Renal pelvis (tissue), 4 donors: ENCODE results near the gene RALBP1. TPM values are rescaled to one million over a fixed set of nuclear protein-coding genes. Genes with fewer than 3 reads are reported as not detected.
"Not testable (repeated sequence)": the region's sequence is repeated elsewhere in the genome, so short reads cannot be mapped to it uniquely, and the experiment has no call there.

ENCODE experiments used
- DNase-seq: peaks from one replicate; pipeline ENCODE4 v3.0.0-alpha.2; 2013
- polyA plus RNA-seq, 3 donors: library from polyadenylated mRNA; unstranded; fragments of 120-200 nt; gene quantifications; one replicate each; pipeline ENCODE4 v1.2.1, GENCODE V29; 2013; ENCODE audit not compliant: insufficient read length in 3 of 3

Gene RALBP1
- polyA plus RNA-seq, 3 donors, result 73.8 to 76.6 (median 73.9) TPM

DNA sequence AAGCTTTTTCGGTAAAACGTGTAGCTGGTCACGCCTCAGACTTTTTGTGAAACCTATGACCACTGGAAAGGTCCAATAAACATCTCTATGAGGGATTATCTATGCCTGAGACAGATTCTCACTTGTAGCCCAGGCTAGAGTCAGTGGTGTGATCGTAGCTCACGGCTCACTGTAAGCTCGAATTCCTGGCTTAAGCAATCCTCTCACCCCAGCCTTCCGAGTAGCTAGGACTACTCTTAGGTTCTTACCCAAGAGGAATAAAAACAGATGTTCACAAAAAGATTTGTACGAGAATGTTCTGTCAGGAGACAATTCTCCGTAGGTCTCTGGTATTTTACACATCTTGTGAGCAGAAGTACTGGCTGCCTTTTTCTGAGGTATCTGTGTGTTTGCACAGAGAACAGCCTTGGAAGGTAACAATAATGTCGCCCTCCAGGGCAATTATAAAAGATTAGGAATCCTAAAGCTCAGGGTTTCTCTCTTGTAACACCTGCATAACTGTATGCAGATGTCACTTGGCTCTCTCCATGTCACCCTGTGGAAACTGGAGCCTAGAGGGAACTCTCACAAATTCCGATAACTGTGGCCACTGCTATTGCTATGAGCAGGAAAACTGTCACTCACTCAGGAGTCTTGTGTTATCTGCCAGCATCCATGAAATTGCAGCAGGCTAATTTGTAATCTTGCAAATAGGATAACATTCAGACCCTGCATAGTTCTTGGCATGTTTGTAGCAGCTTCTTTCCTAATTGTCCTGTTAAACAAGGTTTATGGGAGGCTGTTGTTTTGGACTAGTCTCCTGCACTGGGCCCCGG lies 25.5 kb upstream of the RALBP1 start:
- DNase-seq, result no peak

DNA sequence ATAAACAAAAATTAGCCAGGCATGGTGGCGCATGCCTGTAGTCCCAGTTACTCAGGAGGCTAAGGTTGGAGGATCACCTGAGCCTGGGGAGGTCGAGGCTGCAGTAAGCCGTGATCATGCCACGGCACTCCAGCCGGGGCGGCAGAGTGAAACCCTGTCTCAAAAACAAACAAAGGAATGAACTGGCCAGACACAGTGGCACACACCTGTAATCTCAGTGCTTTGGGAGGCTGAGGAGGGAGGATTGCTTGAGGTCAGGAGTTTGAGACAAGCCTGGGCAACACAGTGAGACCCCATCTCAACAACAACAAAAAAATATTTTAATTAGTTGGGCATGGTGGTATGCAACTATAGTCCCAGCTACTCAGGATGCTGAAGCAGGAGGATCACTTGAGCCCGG lies 24.4 kb upstream of the RALBP1 start:
- DNase-seq, result not testable (repeated sequence)

DNA sequence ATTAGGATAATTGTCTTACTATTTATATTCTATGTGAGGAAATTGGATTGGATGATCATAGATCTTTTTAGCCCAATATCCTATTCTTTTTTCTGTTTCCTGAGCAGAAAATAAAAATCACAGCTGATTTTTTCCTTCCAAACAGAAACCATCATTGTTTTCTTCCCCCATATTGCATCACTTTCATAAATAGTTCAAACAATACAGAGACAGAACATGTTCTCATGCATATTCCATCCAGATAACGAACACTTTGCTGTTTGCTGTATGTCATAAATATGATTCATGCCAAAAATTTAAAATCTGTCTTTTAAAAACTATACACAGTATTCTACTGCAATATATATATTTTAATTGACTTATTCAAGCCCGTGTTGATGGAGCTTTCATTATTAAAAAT lies 22.0 kb upstream of the RALBP1 start:
- no peak for DNase-seq

DNA sequence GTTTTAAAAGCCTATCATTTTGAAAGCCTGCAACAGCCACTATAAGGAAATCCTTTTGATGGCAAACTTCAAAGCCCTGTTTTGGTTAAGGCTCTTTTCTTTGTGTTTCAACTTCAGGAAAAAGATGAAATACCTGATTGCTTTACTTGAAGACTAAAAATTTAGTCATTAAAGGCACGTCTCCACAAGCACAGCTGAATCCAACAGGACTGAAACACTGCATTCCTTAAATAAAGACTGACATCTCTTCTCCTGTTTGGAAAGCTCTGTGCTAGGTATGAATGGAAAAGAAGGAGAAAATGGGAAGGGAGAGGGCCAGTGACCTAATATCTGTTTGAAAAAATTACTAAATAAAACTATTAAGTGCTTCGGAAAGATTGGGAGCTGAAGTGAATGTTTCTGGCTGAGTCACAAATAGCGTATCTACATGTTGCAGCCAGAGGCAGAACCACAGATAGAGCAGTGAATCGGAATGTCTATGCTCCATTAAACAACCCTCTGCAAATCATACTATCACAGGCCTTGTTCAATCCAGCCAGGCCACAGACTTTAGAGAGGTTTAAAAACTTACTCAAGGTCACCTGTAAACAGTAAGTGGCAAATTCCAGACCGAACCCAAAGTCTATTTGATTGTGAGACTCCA lies 21.1 kb upstream of the RALBP1 start:
- DNase-seq, result no peak

DNA sequence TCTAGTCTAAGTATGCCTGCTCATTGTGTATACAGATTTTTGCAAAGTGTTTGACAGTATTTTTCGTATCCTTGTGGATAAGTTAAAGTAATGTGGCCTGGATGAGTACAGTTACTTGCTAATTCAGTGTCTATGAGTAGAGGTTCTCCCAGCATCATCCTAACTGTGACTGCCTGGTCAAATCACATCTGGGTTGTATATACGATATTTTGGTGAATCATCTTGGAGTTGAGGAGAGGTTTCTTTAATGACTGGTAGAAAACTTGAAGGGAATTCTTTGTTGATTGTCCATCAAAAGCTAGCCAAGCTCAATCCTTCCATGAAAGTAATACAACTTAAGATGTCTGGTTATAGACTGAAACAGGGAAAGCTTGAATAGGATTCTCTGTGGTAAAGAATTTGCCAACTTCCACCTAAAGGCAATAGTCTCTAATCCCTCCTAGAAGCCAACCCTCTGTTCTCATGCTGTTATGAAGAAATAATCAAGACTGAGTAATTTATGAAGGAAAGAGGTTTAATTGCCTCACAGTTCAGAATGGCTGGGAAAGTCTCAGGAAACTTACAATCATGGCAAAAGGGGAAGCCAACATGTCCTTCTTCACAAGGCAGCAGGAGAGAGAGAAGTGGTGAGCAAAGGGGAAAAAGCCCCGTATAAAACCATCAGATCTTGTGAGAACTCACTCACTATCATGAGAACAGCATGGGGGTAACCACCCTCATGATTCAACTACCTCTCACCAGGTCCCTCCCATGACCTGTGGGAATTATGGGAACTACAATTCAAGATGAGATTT lies 19.4 kb upstream of the RALBP1 start:
- no peak for DNase-seq

DNA sequence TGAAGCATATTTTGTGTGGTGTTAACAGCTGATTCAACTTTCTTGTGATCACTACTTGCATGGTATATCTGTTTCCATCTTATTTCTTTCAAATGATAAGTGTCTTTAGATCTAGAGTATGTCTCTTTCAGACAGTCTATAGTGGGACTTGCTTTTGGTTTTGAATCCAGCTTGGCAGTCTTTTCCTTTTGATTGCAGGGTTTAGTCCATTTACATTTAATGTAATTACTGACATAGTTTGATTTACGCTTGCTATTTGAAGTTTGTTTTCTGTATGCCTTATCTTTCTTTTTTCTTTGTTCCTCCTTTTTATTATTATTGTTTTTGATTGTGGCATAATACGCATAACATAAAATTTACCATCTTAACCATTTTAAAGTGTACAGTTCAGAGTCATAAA lies 9.2 kb upstream of the RALBP1 start:
- DNase-seq, result no peak

GRCh38 chr18:9466846-9467245 lies 8.5 kb upstream of the RALBP1 start:
- DNase-seq, result no peak

DNA sequence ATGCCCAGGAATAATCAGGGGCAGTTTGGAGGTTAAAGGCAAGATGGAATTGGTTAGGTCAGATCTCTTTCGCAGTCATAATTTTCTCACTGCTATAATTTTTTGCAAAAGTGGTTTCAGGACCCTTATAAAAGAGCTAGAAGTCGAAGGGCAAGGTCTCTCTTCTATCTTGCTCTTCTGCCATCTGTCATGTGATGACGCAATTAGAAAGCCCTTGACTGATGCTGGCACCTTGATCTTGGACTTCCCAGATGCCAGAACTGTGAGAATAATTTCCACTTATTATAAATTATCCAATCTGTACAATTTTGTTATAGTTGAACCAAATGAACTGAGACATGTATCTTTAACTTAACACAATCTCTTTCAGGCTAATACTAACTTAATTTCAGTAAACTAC lies 6.3 kb upstream of the RALBP1 start:
- no peak for DNase-seq

DNA sequence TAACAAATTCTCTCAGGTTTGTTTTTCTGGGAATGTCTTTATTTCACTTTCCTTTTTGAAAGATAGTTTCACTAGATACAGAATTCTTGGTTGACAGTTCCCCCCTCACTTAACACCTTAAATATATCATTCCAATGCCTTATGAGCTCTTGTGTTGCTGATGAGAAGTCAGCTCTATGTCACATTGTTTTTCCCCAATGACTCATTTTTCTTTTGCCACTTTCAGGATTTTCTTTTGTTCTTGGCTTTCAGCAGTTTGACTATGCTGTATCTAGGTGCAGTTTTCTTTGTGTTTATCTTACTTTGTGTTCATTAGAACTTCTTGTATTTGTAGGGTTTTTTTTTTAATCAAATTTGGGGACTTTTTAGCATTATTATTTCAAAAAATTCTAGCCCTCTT lies 5.6 kb upstream of the RALBP1 start:
- no peak for DNase-seq

DNA sequence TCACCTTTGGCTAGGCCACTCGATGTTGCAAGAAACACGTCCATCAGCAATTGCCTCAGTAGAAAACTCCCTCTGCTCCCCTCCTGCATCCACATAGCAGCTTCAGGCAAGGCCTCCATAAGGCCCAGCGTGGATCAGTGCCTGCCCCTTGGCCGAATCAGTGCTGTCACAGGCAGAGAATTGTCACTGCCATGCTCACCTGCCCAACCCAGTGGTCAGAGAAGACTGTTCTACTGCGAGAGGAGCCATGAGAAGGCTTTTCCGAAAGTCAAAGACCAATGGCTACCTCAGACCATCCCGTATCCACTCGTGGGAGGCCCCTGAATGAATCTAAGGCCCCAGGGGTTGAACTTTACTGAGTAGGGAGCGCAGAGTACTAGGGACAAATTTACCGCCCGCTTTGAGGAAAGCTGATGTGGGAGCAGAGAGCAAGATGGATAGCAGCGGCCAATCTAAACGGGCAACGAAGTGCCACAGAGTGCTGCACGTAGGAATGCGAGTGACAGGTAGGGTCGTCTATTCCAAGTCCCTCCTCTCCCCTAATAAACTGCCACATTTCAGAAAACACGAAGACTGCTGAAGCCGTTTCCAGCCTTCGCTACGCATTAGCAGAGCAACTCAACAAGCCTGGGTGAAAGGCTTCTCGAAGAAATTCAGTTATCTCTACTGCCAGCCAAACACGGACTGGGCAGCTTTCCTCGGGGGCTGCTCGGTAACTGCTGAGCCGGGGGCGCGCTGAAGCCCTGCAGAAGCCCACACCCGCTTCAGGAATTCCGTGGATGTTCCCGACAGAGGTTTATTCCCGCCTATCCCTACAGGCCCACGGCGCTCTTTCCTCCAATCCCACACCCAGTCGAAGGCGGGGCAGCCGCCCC lies 968 bp upstream of the RALBP1 start:
- peak; percentile 88 for DNase-seq

DNA sequence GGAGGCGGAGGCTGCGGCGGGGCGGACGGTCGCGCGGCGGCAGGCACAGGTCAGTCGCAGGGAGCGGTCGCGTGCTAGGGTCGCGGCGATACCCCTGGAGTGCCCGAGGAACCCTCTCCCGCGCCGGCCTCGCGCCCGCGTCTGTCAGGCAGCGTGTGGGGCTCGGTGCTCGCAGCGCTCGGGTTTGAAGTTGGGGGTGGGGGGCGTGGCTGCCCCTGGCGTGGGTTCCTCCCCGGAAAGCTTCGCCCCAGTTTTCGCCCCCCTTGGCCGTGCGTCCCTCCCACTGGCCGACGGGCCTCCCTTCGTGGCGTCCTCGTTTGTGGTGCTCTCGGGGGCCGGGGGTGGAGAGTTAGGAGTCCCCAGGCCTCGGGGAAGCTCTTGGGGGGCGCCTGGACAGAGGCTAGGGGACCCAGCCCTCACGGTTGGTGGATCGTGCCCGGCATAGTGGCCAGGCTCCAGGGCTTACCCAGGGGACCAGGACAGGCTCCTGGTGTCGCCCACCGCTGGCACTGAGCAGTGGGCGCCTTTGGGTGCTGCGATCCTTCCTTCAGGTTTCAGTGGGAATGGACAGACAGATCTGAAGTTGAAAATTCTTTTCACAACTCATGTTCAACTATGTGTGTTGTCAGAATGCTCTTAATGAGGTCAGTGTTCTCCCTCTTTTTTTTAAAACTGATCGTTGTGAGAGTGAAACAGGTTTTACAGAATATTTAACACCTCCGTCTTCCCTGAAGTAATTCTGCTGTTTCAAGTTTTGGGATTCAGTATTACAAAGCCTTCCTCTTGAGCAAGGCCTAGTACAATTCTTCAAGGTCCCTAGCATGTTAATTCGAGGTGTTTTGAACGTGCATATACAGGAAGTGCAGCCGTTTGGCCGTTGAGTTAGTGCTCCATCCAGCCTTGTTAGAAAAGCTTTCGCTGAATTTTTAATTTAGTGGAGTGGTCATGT lies 604 bp downstream of the RALBP1 start:
- DNase-seq, result peak; percentile 23

GRCh38 chr18:9476949-9477348 lies 1.6 kb downstream of the RALBP1 start:
- DNase-seq, result not testable (repeated sequence)

- no peak for DNase-seq
Observed at GRCh38 chr18:9477509-9477908, 2.2 kb downstream of the RALBP1 start.

DNA sequence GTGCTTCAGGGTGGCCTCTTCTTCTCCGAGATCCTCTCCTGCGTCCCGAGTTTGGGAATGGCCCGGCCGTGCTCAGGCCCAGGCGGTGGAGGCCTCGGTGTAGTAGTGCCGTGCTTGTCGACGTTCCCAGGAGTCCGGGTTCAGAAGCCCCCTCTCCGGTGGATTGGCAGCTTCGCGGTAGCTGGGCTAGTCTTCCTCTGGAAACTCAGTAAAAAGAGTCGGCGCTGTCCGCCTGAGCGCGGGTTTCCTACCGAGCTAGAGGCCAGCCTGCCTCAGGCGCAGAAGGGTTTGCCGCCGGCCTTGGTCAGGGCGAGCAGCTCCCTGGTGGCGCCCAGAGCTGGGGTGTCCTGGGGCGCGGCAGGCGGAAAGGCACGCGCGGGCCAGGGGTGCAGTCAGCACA lies 3.2 kb downstream of the RALBP1 start:
- no peak for DNase-seq

DNA sequence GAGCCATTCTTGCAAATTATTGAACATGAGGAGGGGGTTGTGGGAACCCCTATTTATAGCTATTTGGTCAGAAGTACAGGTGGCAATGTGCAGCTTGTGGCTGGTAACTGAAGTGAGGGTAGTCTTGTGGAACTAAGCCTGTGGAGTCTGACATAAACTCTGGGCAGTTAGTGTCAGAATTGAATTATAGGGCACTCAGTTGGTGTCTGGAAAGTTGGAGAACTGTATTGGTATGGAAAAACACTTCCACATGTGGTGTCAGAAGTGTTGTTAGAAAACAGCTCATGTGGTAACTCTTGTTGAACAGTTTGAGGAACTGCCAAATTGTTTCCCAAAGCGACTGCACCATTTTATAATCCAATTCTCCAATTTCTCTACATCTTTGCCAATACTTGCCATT lies 7.5 kb downstream of the RALBP1 start:
- DNase-seq, result no peak

DNA sequence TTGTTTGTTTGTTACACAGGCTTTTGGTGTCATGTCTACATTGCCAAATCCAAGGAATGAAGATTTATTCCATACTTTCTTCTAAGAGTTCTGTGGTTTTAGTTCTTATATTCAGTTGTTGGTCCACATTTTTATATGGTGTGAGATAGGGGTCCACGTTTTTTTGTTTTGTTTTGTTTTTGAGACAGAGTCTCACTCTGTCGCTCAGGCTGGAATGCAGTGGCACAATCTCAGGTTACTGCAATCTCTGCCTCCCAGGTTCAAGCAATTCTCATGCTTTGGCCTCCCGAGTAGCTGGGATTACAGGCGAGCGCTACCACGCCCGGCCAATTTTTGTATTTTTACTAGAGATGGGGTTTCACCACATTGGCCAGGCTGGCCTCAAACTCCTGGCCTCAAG lies 8.2 kb downstream of the RALBP1 start:
- no peak for DNase-seq

DNA sequence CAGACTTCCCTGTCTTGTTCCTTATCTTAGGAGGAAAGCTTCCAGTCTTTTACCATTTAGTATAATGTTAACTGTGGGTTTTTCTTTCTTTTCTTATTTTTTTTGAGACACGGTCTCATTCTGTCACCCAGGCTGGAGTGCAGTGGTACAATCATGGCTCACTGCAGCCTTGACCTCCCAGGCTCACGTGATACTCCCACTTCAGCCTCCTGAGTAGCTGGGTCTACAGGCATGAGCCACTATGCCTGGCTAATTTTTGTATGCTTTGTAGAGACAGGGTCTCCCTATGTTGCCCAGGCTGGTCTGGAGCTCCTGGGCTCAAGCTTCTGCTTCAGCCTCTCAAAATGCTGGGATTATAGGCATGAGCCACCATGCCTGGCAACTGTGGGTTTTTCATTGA lies 9.5 kb downstream of the RALBP1 start:
- DNase-seq, result not testable (repeated sequence)

GRCh38 chr18:9488538-9488937 lies 13.2 kb downstream of the RALBP1 start:
- DNase-seq, result no peak

DNA sequence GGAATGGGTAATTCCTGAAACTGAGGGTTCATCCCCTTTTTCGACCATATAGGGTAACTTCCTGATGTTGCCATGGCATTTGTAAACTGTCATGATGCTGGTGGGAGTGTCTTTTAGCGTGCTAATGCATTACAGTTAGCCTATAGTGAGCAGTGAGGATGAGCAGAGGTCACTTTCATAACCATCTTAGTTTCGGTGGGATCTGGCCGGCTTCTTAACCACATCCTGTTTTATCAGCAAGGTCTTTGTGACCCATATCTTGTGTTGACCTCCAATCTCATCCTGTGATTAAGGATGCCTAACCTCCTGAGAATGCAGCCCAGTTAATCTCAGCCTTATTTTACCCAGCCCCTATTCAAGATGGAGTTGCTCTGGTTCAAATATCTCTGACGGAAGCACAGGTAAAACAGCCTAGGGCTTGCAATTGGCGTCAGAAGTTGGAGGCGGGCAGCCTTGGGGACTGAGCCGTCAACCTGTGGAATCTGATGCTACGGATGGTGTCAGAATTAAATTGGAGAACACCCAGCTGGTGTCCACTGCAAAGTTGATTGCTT lies 19.5 kb downstream of the RALBP1 start:
- no peak for DNase-seq

- DNase-seq, result no peak
Observed at GRCh38 chr18:9495465-9495864, 20.2 kb downstream of the RALBP1 start.
